ENCODE results near the gene UNC93A.

Gene UNC93A

DNA sequence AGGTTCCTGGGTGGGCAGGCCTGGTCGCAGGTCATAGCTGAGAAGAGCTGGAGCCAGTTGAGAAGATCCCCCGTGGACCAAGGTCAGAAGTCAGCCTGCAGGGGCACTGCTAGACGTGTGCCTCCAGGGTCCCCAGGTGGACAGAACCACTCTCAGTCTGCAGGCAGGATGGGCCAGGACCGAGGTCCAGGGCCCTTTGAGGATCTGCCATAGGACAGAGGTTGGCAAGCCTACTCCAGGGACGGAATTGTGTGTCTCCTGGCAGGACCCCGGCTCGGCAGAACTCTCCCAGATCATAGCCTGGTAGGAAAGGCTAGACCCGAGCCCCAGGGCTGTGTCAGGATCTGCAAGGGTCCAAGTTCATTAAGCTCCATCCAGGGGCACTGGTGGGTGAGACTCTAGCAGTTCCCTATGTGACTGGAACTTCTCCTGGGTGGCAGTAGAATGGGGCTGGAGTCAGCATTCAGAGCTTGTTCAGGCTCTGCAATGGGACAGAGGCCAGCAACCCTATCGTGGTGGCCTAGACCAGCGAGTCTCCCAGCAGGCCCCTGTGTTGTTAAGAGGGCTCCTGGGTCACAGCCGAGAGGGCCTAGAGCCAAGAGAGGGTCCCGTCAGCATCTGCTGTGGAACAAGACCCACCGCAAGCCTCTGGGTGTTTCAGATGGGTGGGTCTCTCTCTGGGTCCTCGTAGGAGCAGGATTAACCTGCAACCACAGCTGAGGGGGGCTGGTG lies 51.9 kb downstream of the UNC93A start:
- no peak for TF ChIP-seq CTCF (IDR thresholded peaks at IDR 0.05; ENCODE audit: low read depth, low read length, missing control alignments)
- no peak overlapping the region for H3K4me3 ChIP-seq (ENCODE audit: low read depth, low read length)
- DNase-seq (ENCODE audit: low read depth), result no peak

DNA sequence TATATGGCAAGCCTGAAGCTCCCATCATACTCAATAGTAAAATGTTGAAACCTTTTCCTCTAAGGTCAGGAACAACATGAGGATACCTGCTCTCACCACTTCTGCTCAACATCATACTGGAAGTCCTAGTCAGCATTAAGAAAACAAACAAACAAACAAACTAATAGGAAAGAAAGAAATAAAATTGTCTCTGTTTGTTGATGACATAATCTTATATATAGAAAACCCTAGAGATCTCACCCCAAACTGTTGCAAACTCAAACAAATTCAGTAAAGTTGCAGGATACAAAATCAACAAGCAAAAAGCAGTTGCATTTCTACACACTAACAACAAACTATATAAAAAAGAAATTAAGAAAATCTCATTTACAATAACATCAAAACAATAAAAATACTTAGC lies 54.2 kb downstream of the UNC93A start:
- H3K4me3 ChIP-seq (ENCODE audit: low read depth, low read length), result no peak overlapping the region
- no peak for DNase-seq (ENCODE audit: low read depth)
- no peak for TF ChIP-seq CTCF (IDR thresholded peaks at IDR 0.05; ENCODE audit: low read depth, low read length, missing control alignments)

DNA sequence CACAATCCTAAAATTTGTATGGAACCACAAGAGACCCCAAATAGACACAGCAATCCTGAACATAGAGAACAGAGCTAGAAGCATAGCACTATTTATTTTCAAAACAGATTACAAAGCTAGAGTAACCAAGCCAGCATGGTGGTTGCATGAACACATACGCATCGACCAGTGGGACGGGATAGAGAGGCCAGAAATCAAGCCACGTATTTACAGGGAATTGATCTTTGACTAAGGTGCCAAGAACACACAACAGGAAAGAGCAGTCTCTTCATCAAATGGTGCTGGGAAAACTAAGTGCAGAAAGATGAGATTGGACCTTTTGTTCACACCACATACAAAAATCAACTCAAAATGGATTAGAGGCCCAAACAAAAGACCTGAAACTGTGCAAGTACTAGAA lies 54.8 kb downstream of the UNC93A start:
- no peak overlapping the region for H3K4me3 ChIP-seq (ENCODE audit: low read depth, low read length)
- TF ChIP-seq CTCF (IDR thresholded peaks at IDR 0.05; ENCODE audit: low read depth, low read length, missing control alignments), result no peak
- no peak for DNase-seq (ENCODE audit: low read depth)

DNA sequence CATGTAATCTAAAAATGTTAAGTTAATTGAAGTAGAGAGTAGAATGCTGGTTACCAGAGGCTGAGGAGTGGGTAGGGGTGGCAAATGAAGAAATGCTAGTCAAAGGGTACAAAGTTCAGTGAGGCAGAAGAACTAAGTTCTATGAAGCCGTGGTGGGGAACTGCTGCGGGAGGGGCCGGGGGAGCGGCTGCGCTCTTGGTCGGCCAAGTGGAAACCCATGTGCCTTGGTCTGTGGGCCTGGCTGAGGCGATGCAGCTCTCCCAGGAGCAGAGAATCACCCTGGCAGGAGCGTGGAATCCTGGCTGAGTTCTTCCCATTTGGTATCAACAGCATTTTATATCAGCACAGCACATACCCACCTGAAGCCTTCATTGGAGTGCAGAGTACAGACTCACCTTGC lies 56.1 kb downstream of the UNC93A start:
- no peak for DNase-seq (ENCODE audit: low read depth)
- no peak for TF ChIP-seq CTCF (IDR thresholded peaks at IDR 0.05; ENCODE audit: low read depth, low read length, missing control alignments)
- no peak overlapping the region for H3K4me3 ChIP-seq (ENCODE audit: low read depth, low read length)

DNA sequence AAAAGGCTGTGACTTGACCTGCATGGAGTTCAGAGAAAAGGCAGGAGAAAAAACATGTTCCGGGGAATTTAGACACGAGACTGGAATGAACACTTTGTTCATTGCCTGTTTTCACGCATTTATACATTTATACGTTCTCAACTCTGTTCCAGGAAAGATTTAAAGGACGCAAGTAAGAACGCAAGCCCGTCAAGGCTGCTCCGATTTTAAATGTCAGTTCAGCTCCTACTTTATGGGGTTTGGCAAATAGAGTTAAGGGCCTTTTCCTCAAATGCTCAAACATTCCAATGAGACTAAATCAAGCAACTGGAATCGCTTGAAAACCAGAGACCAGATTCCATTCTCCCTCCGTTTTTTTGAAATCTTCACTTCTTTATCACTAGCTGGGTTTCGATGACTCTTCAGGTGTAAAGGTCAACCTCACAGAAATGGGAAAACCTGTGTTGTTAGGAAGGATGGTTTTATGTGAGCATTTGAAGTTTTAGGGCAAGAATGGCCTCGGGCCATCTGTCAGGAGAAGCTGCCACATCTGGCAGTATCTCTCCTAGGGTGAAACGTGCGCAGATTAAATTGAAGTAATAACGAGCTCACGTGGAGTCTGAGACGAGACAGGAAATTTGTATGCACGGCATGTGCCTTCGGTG lies 58.6 kb downstream of the UNC93A start:
- no peak for TF ChIP-seq CTCF (IDR thresholded peaks at IDR 0.05; ENCODE audit: low read depth, low read length, missing control alignments)
- H3K4me3 ChIP-seq (ENCODE audit: low read depth, low read length), result no peak overlapping the region
- DNase-seq (ENCODE audit: low read depth), result no peak

- H3K4me3 ChIP-seq (ENCODE audit: low read depth, low read length), result no peak overlapping the region
- TF ChIP-seq CTCF (IDR thresholded peaks at IDR 0.05; ENCODE audit: low read depth, low read length, missing control alignments), result no peak
- no peak for DNase-seq (ENCODE audit: low read depth)
Observed at GRCh38 chr6:167350275-167350696, 59.2 kb downstream of the UNC93A start.
